Brain microvascular endothelial cell (primary cell): Measurements from ENCODE around the gene PIK3CD.

Source experiments
- DNase-seq: peaks from one replicate; pipeline ENCODE4 v3.0.0-alpha.2; 2020
- H3K27ac ChIP-seq: fragments of 250-450 bp; sonication (Bioruptor Pico); 2 replicates; pipeline ENCODE4 v1.5.1; 2020; ENCODE audit warnings: mild to moderate bottlenecking, moderate library complexity
- H3K27me3 ChIP-seq: fragments of 250-450 bp; sonication (Bioruptor Pico); replicated peaks from 2 replicates; pipeline ENCODE4 v1.5.1; 2020; ENCODE audit warnings: mild to moderate bottlenecking
- H3K36me3 ChIP-seq: fragments of 250-450 bp; sonication (Bioruptor Pico); replicated peaks from 2 replicates; pipeline ENCODE4 v1.5.1; 2020; ENCODE audit warnings: mild to moderate bottlenecking
- H3K4me3 ChIP-seq: 2 replicates; pipeline ENCODE4 v1.5.1; 2011; ENCODE audit warnings: low read depth, mild to moderate bottlenecking, control low read depth, low read length, moderate library complexity
- in situ Hi-C: cut with HindIII; loops from 2 replicates; pipeline ENCODE4 v1.10.0; 2017; ENCODE audit warnings: low sequenced_read_pairs, low pct_ligation_motif_present
- TF ChIP-seq, protein P1 (sequence below): IDR thresholded peaks from 2 replicates; pipeline ENCODE4 v1.5.1; 2011; ENCODE audit warnings: low read depth, mild to moderate bottlenecking, moderate library complexity, low read length, control low read depth, inconsistent platforms; ENCODE audit errors: missing control alignments

The PIK3CD gene

DNA sequence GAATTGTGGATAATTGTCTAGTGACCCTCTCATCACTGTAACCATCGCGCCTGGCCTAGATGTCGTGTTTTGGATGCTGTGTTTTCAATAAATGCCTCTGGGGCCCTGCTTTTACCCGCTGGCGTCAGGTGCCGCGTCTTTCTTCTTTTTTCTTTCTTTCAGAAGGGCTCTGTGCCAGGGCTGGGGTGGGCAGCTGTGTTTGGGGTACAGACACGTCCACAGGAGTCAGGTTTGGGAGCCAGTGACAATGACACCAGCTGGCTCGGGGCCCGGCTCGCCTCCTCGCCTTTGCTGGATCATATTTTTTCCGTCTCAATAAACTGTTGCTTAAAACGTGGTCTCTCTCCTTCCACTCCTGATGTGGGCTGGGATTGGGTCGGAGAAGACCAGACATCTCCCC is 46.7 kb upstream of the PIK3CD start:
- no peak for DNase-seq
- Histone ChIP-seq H3K27ac (no peak overlapping the region), H3K4me3 (no peak overlapping the region), H3K36me3 (peaks cover 14% of the 10 kb centered on the region), H3K27me3 (no peaks in the 10 kb centered on the region)
- in situ Hi-C loops: no loop called here
- TF ChIP-seq, protein P1, sequence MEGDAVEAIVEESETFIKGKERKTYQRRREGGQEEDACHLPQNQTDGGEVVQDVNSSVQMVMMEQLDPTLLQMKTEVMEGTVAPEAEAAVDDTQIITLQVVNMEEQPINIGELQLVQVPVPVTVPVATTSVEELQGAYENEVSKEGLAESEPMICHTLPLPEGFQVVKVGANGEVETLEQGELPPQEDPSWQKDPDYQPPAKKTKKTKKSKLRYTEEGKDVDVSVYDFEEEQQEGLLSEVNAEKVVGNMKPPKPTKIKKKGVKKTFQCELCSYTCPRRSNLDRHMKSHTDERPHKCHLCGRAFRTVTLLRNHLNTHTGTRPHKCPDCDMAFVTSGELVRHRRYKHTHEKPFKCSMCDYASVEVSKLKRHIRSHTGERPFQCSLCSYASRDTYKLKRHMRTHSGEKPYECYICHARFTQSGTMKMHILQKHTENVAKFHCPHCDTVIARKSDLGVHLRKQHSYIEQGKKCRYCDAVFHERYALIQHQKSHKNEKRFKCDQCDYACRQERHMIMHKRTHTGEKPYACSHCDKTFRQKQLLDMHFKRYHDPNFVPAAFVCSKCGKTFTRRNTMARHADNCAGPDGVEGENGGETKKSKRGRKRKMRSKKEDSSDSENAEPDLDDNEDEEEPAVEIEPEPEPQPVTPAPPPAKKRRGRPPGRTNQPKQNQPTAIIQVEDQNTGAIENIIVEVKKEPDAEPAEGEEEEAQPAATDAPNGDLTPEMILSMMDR: no peak

DNA sequence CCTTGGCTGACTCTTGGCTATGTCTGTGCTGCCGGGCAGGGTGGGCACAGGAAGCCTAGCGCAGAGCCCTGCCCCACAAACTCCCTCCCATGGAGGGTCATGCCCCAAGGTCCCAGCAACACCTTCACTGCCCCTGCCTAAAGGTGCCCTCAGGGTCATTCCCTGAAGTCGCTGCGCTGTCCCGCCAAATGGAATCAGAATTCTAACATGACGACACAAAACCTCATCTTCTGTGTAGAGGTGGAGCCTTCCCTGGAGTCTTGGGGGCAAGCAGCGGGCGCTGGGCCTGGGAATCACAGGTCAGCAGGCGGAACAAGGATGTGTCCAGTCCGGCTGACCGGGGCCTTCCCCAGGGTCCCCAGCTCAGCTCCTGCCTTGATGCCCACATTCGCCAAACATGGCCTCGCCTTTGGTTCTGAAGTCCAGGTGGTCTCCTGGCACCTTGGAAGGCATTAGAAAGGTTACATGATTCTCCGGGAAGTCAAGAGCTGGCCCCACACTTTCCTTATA is 45.5 kb upstream of the PIK3CD start:
- no peak for DNase-seq
- TF ChIP-seq, protein P1: no peak
- in situ Hi-C loops: no loop called here

DNA sequence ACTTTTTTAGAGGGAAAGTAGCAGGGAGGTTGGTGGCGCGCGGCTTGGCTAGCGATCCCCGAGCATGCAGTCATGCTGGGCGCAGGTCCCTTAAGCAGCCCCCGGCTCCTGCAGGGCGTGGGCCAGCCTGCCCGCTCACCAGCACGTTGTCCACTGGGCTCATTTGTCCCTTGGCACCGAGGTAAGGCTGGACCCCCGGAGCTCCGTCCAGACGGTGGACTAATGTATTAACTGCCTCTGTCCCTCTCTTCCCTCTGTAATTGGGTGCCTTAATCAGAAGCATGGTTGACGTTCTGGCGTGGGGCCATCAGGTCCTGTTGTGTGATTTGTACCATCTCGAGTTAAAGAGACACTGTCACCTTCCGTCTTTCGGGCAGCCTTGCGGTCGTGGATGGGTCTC is 45.1 kb upstream of the PIK3CD start:
- TF ChIP-seq, protein P1: no peak
- DNase-seq: no peak
- Histone ChIP-seq H3K36me3 (peaks cover 11% of the 10 kb centered on the region), H3K27ac (no peak overlapping the region), H3K27me3 (no peaks in the 10 kb centered on the region), H3K4me3 (no peak overlapping the region)
- in situ Hi-C loops: no loop called here

More for the DNA sequence above, 45.5 kb upstream of the PIK3CD start:
- peaks cover 15% of the 10 kb centered on the region for H3K36me3 ChIP-seq
- no peak overlapping the region for H3K4me3 ChIP-seq
- no peak overlapping the region for H3K27ac ChIP-seq
- H3K27me3 ChIP-seq: no peaks in the 10 kb centered on the region

DNA sequence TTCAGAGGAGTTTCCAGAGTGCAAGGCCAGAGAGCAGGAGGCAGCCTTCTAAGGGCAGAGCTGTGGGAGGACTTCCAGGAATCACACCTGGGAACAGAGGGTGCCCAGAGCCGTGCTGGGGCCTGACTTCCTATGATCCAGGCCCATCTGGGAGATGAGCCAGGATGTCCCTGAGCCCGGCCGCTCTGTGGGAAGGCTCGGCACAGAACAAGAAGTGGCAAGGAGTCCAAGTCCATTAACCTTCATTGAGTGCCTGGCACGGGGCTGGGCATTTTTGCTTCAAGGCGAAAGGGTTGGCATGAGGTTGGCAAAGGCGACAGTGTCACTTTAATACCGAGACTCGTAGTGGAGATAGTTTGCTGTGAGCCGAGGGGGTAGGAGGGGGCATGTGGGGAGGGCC is 44.6 kb upstream of the PIK3CD start:
- Histone ChIP-seq H3K36me3 (peaks cover 8% of the 10 kb centered on the region), H3K27me3 (no peaks in the 10 kb centered on the region), H3K4me3 (no peak overlapping the region), H3K27ac (no peak overlapping the region)
- TF ChIP-seq, protein P1: no peak
- no peak for DNase-seq
- in situ Hi-C loops: no loop called here

DNA sequence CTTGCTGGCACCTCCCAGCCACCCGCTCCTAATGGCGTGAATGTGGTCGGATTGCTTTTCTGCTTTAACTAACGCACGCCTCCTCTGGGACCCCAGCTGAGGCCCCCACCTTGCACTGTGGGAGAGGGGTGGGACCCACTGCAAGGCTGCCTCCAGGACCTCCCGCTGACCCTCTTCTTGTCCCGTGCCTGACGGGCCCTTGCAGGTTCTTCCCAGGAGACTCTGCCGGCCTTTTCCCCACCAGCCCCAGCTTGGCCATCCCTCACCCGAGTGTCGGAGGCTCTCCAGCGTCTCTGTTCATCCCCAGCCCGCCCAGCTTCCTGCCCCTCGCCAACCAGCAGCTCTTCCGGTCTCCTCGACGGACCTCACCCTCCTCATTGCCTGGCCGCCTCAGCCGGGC is 44.2 kb upstream of the PIK3CD start:
- H3K4me3 ChIP-seq: no peak overlapping the region
- in situ Hi-C loops: no loop called here
- DNase-seq: no peak
- H3K27me3 ChIP-seq: no peaks in the 10 kb centered on the region
- TF ChIP-seq, protein P1: no peak
- peaks cover 6% of the 10 kb centered on the region for H3K36me3 ChIP-seq
- no peak overlapping the region for H3K27ac ChIP-seq

DNA sequence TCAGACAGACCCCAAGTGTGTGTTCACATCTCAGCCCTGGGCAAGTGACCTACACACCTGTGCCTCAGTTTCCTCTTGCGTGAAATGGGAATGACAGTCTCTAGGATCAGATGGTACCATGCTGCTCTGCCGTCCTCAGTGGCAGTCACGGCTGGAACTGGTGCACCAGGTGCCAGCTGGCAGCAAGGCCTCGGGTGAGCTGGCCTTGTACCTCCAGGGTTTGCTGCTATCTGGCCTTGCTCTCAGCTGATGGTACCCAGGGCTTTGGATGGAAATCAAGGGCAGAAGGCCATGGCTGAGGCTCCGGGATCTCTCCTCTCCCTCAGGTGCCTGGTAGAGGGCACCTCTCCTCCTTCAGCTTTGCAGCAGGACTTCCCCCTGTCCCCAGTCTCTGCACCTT is 41.5 kb upstream of the PIK3CD start:
- DNase-seq: no peak
- Histone ChIP-seq H3K27ac (no peak overlapping the region), H3K36me3 (peaks cover 8% of the 10 kb centered on the region), H3K4me3 (no peak overlapping the region), H3K27me3 (no peaks in the 10 kb centered on the region)
- TF ChIP-seq, protein P1: no peak
- in situ Hi-C loops: no loop called here
